NAMALWA (cell line): ENCODE measurements around the gene FUT4.
"Not testable (repeated sequence)": the region's sequence is repeated elsewhere in the genome, so short reads cannot be mapped to it uniquely, and the experiment has no call there.

Experiments used
- DNase-seq: peaks from one replicate; pipeline ENCODE4 v3.0.0-alpha.2; 2015; ENCODE audit warnings: low spot score

FUT4 gene, protein sequence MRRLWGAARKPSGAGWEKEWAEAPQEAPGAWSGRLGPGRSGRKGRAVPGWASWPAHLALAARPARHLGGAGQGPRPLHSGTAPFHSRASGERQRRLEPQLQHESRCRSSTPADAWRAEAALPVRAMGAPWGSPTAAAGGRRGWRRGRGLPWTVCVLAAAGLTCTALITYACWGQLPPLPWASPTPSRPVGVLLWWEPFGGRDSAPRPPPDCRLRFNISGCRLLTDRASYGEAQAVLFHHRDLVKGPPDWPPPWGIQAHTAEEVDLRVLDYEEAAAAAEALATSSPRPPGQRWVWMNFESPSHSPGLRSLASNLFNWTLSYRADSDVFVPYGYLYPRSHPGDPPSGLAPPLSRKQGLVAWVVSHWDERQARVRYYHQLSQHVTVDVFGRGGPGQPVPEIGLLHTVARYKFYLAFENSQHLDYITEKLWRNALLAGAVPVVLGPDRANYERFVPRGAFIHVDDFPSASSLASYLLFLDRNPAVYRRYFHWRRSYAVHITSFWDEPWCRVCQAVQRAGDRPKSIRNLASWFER

DNA sequence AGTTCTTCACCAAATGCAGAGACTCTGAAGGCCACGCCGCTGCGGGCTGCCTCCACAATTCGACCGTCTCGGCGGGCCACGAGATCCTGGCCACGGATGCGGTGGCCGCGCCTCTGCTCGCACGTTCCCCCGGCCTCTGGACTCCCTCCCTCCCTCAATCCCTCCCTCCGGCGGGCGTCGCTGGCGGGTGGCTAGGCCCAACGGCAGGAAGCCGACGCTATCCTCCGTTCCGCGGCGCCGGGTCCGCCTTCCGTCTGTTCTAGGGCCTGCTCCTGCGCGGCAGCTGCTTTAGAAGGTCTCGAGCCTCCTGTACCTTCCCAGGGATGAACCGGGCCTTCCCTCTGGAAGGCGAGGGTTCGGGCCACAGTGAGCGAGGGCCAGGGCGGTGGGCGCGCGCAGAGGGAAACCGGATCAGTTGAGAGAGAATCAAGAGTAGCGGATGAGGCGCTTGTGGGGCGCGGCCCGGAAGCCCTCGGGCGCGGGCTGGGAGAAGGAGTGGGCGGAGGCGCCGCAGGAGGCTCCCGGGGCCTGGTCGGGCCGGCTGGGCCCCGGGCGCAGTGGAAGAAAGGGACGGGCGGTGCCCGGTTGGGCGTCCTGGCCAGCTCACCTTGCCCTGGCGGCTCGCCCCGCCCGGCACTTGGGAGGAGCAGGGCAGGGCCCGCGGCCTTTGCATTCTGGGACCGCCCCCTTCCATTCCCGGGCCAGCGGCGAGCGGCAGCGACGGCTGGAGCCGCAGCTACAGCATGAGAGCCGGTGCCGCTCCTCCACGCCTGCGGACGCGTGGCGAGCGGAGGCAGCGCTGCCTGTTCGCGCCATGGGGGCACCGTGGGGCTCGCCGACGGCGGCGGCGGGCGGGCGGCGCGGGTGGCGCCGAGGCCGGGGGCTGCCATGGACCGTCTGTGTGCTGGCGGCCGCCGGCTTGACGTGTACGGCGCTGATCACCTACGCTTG, at the start of gene FUT4:
TSS of gene FUT4 (plus strand) at position 227 of the 951 bp plus-strand sequence. CDS start at position 440, 213 bp downstream.
- no peak for DNase-seq

DNA sequence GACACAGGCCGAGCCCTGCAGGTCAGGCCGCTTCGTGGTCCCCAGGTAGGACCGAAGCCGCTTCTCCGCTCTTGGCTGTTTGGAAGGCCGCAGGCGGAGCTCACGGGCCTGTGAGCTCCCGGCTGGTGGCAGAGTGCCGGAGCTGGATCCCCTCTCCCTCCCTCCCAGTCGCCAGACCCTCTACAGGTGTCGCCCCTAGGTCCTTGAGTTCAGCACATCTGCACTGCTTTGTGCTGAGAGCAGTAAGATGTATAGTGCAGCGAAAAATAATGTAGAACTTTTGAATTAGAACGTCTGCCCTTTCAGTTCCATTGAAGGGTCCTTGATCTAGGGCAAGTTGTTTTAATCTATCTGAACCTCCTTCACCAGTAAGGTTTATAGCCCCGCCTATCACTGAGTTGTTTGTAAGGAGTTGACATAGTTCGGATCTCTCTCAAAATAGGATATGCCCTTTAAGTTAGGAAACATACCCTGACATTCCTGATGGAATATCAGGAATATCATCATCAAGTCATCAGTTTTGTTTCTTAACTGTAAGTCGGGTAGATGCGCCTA, 49.5 kb upstream of the FUT4 start:
- no peak for DNase-seq

DNA sequence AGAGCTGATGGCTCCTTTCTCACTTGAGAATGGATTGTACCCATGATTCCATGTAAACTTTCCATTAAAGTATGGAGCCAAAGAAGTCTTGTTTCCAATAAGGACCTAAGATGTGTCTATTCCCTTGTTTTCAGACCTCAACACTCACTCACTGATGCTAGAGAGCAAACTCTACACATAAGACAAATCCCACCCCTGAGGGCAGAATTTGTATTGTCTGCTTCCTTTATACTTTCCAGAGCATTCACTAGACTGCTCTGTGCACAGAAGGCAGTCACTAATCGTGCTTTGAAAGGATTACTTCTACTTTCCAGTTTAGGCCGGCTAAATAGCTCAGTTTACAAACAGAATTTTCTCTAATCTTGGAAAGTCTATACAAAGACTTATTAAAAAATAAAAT, 43.5 kb upstream of the FUT4 start:
- DNase-seq, result no peak

DNA sequence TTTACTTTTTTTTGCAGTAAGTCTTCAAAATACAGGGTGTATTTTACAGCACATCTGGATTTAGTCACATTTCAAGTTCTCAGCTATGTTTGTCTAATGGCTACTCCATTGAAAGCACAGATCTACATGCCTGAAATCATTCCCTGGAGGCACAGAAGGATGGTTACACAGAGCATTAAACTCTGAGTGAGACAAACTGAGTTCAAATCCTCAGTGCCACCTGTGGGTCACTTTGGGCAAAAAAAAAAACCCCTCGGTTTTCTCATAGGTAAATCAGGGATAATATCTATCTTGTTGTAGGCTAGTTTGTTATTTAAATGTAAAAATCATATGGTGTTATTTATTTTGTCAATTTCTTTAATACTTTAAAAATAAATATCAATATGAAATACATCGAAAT, 42.2 kb upstream of the FUT4 start:
- DNase-seq, result no peak

DNA sequence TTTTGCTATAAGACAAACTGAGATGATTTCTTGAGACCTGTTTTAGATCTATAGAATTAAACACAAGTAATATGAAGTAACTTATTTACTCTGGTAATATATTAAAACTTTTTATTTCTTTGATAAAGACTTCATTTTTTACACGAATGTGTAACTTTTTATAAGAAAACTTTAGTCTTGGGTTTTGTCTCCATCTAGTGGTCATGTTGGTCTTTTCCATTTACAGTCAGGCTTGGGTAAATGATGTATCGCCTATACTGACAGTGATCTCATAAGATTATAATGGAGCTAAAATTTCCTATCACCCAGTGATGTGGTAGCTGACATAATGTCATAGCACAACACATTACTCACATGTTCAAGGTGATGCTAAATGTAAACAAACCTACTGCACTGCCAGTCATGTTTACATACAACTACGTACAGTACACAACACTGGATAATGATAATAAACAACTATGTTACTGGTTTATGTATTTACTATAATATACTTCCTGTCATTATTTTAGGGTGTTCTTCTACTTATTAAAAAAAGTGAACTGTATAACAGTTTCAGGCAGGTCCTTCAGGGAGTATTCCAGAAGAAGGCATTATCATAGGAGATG, 38.9 kb upstream of the FUT4 start:
- peak; percentile 77 for DNase-seq

DNA sequence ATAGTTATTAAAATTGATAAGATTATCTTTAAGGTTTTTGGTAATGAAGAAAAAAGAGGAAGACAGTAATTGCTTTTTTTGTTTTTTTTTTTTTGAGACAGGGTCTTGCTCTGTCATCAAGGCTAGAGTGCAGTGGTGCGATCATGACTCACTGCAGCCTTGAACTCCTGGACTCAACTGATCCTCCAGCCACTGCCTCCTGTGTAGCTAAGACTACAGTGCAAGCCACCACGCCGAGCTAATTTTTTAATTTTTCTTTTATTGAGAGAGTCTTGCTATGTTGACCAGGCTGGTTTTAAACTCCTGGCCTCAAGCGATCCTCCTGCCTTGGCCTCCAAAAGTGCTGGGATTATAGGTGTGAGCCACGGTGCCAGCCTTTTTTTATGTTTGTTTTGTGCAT, 37.2 kb upstream of the FUT4 start:
- not testable (repeated sequence) for DNase-seq

DNA sequence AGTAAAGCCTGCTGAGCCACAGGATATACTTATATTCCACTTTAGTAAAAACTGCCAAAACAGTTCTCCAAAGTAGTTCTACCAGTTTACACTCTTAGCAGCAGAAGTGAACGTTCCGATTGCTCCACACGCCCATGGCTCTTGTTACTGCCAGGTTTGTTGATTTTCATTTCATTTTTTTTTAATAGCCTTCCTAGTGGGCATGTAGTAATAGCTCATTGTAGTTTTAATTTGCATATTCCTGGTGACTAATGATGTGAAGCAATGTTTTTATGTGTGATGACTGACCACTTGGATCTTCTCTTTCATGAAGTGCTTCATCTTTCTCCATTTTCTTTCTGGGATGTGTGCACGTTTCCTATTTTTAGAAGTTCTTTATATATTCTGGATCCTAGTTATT, 36.2 kb upstream of the FUT4 start:
- DNase-seq, result no peak

DNA sequence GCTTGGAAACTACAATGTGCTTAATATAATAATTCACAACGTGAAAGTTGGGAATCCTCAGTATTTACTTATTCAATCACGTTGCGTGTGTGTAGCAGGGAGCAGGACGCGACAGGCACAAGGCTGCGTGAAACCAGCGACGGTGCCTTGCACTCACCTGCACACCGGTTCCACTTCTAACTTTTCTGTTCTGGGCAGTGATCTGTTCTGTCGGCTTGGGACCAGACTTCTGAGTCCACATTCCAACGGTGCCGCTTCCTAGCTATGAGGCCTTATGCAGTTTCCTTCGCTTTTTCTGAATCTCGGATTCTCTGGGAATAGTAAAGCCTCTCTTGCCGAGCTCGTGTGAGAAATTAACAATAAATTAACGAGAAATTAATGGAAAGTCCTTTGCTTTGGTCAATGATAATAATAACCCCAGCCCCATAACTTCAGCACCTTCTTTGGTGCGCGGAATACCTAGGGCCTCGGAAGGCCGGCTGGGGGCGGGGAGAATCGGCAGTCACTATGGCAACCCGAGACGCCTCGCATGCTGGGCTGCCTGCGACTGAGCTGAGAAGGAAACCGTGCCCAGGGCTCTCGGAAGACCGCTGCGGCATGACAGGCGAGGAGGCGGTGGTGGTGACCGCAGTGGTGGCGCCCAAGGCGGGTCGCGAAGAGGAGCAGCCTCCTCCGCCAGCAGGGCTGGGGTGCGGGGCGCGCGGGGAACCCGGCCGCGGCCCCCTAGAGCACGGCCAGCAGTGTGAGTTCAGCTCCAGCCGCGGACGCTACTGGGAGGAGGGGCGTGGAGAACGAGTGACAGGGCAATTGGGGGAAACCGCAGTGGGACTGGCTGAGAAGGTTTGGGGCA, 31.6 kb upstream of the FUT4 start, which contains the start of gene C11orf97:
TSS of gene C11orf97 (plus strand) at position 530 of the 850 bp plus-strand sequence. CDS start at position 598, 68 bp downstream.
- no peak for DNase-seq

DNA sequence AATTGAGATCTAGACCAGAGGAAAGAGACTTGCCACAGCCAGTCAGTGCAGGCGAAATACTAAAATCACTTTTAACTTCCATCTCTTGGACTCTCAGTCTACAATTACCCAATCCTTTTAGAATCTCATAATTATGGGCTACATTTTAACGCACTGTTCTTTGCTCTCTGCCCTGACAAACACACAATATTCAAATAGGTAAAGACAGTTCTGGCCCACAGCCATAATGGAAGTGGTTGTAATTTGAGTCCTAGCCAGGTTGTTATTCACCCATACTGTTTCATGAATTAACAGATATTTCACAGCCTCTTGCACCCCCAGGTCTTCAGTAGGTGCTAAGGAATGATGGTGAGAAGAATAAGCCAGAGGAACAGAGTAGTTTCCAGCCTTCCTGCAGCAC, 30.6 kb upstream of the FUT4 start:
- no peak for DNase-seq

DNA sequence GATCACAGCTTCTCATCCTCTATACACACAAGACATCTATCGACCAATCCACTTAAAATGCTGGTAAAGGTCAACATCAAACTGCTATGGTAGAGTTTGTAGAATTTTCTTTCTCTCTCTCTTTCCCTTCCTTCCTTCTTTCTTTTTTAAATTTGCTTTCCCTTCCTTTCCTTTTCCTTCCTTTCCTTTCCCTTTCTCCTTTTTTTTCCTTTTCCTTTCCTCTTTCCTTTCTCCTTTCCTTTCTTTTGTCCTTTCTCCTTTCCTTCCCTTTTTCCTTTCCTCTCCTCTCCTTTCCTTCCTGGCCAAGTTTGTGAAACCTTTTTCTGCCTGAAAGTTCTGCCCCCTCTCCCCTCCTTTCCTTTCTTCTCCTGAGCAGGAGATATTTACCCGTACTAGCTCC, 28.3 kb upstream of the FUT4 start:
- DNase-seq, result no peak

DNA sequence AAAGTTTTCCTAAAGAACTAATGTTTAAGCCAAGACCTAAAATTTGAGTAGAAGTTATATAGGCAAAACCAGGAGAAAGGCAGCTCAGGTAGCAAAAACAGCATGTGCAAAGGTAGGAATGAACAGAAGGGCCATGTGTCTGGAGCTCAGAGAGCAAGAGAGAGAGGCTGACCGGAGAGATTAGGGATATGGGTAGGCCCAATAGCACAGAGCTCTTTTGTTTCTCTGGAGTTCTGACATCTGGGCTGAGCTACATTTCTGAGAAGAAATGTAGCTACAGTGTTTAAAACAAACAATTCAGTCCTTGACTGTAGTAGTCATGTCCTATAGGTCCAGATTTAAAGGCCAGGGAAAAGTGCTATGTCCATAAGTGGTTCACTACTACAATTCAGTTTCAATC, 27.0 kb upstream of the FUT4 start:
- DNase-seq, result no peak

DNA sequence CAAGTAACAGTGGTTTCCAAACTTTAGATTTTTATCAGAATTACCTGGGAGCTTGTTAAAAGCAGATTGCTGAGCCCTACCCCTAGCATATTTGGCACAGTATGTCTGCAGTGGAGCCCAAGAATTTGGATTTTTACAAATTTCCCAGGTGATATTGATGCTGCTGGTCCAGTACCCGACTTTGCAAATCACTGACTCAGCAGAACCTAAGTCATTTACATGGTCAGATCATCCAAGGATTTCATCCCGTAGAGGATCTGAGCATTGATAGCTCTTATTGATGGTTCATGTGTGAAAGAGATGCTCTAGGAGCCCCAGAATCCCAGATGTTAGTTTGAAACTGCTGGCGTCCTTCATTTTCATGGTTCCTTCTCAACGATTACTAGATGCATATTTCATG, 25.4 kb upstream of the FUT4 start:
- DNase-seq, result no peak

DNA sequence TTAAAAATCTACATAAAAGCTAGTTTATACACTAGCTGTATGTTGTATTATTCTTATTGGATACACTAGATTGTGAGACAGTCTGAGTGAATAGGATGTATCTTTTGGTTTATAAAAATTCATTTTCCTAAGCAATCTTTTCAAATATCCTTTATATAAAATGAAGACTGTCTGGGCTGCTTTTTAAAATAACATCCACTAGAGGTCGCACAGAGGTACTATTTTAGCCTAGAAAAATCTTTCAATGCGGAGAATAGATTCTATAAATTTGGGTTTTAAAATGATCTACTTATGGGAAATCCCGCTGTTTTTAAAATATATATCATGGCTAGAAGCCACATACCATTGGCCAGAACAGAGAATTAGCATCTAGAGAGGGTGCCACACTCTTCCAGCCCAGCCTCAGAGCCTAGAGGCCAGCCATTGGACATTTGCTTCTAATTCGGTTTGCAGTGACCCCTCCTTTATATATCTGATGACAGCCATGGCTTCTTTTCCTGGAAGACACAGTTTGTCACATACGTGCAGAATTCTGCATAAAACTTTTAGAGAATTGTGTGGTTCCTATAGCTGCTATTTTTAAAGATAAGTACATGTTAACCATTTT, 24.1 kb upstream of the FUT4 start:
- peak; percentile 57 for DNase-seq

DNA sequence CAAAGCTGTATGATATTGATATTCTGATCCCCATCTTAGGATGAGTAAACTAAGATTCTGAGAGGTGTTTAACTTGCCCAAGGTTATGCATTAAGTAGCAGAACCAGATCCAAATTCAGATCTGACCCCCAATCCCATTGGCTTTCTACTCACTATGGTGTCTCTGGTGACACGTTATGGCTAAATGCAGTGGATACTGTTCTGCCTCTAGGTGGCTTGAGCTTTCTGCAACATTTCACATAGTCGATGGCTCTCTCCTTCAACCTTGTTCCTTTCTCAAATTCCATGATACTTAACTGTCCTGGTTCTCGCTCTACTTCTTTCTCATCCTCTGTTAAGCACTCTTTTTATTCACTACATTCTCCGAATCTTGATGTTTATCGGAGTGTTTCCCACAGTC, 22.0 kb upstream of the FUT4 start:
- peak; percentile 35 for DNase-seq

DNA sequence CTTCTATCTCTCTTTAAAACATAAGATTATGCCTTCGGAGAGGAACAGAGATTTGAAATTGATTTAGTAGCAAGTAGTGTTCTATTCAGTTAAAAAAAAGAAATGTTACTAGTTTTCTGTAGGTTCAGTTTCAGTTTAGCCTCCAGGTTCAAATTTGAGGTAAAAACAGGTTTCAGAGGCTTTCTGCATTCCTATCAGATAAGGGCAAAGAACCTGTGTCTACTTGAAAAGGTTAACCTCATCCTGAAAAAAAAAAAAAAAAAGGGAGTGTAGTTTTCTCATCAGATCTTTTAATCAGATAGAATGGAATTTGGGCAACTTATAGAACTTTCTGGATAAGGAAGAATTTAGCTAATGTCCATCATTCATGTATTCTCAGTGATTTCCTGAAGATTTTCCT, 19.4 kb upstream of the FUT4 start:
- no peak for DNase-seq

DNA sequence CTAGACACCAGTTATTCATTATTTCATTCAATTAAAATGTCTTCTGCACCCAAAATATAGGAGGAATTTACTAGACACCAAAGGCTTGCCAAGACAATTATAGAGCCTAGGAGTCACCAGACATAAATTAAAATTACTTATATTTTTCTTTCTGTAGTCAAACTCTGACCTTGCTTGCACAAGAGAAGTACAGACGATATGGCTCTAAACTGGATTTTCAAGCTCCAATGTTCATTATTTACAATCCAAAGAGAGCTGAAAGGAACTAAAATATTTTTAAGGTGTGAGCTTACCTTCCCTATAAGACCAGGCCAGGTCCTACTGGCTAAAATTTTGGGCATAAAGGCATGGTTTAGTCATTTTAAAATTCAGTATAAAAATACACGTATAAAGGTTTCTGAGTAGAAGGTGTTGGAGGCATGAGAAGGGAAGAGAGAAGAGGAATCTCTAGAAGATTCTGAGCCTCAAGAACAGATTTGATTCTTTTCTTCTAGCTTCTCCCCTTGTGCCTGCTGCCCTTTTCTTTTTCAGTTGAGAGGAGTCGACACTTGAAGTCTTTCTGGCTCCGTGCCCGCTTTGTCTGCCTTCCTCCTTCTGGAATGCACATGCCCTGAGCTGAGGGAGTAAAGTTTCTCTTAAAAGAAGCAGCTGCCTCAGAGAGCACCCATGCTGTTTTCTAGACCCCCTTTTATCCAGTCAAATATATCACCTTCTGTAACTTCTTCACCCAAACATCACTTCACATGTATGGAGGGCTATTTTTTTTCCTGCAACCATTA, 18.0 kb upstream of the FUT4 start:
- no peak for DNase-seq

DNA sequence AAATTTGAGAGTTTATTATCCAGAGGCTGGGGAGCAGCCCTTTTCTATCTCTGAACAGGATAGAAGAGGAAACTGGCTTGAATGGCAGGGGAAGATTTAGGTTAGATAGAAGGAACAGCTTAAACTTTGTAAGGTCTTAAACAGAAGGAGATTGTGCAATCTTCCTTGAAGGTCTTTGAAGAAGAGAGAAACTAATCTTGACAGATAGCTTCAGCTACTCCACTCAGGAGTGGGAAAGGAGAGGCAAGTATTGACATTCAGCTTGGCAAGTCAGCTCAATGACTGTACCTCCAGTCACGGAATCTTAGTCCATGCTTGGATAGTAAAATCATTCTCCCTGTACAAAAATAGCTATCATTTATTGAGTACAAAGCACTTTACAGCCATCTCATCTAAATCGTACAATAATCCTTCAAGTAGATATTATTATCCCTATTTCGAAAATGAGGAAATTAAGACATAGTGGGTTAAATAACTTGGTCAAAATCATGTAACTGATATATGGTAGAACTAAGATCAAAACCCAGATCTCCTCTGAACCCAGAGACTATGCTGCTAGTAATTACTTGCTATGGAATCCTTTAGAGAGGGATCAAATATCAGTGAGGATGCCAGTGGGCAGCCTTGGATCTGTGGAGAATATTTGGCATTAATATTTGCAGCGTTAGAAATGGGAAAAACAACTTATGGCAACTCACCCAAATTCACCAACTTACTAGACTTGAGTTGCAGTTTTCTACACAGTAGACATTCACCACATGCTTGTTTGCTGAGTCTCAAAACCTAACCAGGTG, 16.9 kb upstream of the FUT4 start:
- no peak for DNase-seq

DNA sequence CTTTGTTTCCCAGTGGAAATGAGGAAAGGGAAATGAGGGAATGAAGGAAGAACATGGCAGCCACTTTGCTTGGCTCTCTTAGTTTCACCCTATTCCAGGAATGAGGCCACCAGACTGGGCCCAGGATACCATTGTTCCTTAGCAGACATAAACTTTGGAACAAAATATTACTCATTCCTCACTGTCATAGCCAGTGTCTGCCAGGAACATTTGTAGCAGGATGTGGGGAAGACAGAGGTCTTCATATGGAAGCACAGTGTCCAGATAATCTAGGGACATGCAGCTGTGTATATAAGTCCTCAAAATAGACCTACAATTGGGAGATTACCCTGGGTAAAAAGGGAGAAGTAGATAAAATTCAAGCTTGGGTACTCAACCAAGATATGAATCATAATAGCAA, 15.2 kb upstream of the FUT4 start:
- no peak for DNase-seq

DNA sequence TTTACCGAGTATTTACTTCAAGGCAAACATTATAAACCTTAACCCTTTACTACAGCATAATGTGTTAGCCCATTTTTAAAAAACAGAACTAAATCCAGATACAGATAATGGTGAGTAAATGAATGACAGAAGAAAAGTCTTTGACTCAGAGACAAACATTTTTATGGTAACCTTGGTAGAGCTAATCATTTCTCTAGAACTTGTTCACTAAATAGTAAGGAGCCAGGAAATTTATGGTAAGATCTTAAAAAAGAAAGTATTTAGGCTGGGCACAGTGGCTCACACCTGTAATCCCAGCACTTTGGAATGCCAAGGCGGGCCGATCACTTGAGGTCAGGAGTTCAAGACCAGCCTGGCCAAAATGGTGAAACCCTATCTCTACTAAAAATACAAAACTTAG, 11.5 kb upstream of the FUT4 start:
- DNase-seq, result no peak
